GM18499 (cell line): ENCODE results near the gene ZNF576.
"Not testable (repeated sequence)": the region's sequence is repeated elsewhere in the genome, so short reads cannot be mapped to it uniquely, and the experiment has no call there.

Experiments used
- ATAC-seq: cut with Tn5 transposase; IDR thresholded peaks from one replicate; pipeline ENCODE4 v1.9.1; 2021; ENCODE audit warnings: moderate number of reproducible peaks; ENCODE audit not compliant: insufficient read depth, unreplicated experiment

The ZNF576 gene, protein sequence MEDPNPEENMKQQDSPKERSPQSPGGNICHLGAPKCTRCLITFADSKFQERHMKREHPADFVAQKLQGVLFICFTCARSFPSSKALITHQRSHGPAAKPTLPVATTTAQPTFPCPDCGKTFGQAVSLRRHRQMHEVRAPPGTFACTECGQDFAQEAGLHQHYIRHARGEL

DNA sequence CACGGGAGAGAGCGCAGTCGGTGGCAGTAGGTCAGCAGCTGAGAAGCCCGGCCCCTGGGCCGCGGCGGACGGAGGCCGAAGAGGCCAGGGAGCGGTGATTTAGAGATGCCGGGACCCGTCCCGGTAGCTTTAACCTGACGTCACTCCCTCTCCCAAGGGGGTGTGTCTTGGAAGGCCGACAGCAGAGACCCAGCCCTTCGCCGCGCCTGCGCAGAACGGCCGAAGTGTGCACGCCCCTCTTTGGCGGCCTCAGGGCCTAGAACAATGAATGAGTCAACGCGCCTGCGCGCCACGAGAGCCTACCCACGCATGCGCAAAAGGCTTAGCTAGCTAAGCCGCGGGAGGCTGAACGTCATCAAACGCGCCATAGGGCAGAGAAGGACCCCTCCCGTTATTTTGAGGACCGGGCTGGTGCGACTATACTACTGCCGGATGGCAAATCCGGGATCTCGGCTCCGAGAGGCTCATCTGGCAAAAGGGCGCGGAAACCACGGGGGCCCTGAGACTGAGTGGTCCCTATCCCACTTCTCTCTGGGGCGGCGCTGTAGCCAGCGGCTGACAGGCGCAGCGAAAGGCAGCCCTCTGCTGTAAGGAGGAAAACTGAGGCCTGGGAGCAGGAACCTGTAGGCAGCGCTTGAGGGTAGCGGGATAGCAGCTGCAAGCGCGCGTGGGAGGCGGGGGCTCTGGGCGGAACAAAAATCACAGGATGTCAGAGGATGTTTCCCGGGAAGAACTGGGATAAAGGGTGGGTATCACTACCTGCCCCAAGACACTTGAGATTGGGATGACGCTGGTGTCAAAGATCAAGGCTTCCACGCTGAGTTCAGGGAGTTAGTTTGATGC, at the start of gene ZNF576, which contains the start of gene IRGQ:
ZNF576 (plus strand) TSS at position 597 of the 843 bp plus-strand sequence. CDS start 514 bp downstream, outside the sequence.
IRGQ (minus strand) TSS at position 136 of the 843 bp plus-strand sequence. CDS start 796 bp downstream, outside the sequence.
- peak; percentile 81 for ATAC-seq

DNA sequence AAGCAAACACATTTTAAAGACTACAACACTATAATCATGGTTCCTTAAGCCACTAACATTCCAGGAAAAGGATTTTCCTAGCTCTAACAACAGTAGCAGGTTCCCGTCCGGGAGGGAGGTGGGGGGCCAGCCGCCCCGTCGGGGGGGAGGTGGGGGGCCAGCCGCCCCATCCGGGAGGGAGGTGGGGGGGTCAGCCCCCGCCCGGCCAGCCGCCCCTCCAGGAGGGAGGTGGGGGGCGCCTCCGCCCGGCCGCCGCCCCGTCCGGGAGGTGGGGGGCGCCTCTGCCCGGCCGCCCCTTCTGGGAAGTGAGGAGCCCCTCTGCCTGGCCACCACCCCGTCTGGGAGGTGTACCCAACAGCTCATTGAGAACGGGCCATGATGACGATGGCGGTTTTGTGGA, 48.5 kb upstream of the ZNF576 start:
- ATAC-seq: not testable (repeated sequence)

DNA sequence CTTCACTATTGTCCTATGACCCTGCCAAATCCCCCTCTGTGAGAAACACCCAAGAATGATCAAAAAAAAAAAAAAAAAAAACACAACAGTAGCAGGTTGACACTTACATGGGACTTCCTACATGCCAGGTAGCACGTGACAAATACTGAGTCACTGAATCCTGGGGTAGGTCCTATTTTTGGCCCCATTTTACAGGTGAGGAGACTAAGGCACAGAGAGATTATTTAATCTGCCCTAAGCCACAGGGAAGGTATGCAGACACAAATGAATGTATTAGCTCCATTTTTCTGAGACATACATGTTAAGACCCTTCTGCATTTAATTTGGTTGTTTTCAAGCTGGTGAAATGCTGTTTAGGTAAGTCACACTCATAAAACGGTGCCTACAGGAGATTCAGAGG, 47.7 kb upstream of the ZNF576 start:
- ATAC-seq: no peak

DNA sequence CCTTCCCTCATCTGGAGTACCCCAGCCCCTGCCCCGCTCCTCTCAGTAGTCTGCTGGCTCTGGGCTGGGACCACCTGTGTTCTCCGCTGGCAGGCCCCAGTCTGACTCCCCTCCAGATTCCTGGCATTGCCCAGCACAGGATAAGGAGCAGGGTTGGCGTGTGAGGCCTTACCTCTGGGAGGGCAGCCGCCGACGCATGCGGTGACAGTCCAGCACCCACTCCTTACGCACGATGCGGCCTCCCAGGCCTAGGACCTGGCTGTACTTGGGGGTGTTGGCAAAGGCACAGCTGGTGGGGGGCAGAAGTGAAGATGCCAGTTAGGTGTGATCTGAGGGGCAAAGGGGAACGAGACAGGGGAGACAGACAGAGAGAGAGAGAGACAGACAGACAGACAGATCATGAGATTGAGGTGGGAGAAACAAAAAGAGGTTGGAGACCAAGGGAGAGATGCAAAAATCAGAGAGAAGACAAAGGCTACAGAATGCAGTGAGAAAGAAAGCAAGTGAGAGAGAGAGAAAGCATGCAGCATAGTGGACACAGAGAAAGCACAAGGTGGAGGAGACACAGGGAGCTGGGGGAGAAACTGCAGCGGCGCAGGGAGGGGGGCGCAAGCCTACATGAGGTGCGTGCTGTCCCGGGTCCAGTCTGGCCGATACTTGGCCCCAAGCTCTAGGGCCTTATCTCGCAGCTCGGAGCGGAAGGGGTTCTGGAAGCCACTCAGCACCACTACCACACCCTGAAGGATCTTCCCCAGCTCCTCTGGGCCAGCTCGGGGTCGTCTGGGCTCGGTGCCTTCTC, 44.8 kb upstream of the ZNF576 start:
- no peak for ATAC-seq

DNA sequence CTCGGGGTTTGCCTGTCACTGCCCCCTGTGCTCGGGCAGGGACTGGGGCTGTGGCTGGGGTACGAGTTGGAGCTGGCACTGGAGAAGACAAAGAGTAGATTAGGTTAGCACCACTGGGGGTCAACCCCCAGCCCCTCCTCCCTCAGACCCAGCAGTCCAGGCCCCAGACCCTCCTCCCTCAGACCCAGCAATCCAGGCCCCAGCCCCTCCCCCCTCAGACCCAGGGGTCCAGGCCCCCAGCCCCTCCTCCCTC, 44.3 kb upstream of the ZNF576 start:
- ATAC-seq: no peak

DNA sequence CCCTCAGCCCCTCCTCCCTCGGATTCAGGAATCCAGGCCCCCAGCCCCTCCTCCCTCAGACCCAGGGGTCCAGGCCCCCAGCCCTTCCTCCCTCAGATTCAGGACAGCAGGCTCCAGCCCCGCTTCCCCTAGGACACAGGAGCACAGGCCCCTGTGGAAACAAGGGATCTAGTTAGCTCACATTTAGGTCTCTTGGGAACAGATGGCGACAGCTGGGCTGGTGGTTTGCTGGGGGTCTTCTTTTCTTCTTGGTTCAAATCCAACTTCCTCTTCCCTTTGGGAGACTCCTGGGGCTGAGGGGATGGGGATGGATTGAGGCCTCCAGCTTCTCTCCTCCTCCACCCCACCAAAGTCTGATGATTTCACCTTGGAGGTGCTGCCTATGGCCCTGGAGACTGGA, 43.8 kb upstream of the ZNF576 start:
- ATAC-seq: no peak

DNA sequence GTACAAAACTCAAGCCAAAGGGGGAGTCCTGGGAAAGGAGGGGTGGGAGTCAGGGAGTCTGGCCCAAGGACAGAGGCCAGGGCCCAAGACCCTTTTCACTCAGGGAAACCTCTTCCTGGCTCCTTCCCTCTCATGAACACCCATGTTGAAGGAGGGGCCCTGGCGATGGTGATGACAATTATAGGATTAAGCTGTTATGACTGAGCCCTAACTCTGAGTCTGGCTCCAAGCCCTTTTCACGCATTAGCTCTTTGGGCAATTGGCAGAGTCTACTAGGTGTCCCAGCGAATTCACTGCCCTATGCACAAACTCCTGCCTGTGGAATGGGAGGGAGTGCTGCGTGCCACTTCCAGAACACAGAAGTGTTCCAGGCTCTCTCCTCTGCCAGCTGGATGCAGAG, 42.7 kb upstream of the ZNF576 start:
- no peak for ATAC-seq

DNA sequence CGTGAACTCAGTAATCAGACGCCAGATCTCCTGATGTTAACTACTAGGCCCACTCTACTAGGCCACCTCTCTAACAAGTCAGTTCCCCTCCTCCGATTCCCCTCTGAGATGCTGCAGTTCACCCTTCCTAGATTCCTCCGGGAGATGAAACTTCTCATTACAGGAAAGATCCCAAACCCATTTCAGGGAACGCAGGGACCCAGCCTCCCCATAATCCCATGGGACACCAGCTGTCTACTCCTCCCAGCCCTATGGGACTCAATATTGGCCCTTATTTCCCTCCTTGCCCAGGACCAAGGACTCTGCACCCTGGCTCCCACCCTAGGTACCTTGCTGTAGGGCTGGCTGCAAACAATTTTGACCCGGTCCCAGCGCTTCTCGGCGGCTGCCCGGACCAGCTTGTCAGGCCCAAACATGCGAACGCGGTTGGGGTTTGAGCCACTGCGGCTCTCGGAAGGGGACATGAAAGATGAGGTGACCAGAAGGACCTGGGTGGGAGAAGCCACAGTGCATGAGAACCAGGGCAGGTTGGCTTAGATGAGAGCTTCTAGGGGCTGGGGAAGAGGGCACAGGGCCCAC, 42.0 kb upstream of the ZNF576 start:
- ATAC-seq: no peak

DNA sequence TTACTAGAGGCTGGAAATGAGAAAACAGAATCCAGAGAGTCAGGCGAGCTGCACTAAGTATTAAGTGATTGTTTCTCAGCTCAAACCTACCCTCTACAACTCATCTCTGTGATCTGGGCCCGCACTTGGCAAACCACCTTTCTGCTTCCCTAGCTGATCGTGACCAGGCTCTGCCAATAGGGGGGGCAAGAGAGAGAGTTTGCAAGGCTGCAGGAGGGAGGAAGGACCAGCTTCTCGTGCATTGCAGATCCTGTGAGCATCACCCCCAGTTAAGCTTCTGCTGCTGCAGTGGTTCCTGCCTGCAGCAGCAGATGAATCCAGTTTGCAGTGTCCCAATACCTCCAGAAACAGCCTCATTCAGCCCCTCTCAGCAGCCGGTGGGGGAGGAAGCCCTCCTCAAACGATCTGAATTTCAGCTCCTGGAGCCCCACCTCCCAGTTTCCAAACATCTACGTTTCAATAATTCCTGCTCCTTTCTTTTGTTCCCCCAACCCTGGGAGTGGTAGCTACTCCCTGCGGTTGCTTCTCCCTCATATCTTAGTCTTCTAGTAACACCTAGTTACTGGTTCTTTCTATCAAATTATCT, 41.1 kb upstream of the ZNF576 start:
- ATAC-seq: no peak

DNA sequence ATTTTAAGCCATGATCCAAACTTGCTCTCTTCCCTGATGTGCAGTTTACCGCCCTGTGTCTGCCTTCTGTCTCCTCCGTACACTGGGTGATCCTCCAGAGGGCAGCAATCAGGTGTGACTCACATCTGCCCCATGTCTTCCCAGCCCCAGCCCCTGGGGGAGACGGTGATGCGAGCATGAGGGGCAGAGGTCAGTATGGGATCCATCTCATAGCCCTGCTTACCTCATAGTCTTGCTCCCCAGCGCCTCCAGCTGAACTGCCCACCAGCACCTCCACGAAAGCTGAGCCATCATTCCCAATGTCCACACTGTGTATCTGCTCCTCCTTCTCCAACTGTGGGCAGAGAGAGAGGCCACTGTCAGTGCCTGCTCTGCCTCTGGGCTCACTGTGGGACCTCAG, 35.7 kb upstream of the ZNF576 start:
- no peak for ATAC-seq

DNA sequence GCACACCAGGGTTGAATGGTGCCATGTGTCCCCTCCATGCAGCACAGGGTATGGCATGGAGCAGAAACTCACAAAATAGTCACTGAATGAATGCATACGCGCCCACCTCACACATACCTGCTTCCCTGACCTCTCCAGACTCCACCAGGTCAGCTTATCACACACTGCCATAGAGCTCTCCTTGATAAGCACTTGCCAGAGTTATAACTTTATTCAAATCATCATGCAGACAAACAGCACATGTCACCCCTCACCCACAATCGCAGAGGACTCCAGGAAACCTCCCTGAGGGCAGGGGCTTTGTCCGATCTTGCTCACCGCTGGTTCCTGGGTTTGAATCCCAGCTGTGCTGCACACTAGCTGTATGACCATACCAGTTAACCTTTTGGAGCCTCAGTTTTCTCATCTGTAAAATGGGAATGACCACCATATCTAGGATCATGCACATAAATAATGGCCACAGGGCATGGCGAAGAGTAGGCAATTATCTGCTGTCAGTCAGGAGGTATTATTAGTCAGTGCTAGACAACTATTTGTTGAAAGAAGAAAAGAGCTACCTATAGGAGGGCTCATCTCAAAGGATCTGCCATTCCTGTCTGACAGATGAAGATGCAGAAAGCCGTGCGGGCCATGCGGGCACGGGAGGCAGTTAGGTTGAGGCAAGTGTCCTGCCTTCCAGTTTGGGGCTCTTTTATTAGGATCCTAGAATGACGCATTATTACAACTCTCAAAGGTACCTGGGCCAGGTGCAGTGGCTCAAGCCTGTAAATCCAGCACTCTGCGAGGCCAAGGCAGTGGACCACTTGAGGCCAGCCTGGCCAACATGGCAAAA, 35.0 kb upstream of the ZNF576 start:
- ATAC-seq: no peak

DNA sequence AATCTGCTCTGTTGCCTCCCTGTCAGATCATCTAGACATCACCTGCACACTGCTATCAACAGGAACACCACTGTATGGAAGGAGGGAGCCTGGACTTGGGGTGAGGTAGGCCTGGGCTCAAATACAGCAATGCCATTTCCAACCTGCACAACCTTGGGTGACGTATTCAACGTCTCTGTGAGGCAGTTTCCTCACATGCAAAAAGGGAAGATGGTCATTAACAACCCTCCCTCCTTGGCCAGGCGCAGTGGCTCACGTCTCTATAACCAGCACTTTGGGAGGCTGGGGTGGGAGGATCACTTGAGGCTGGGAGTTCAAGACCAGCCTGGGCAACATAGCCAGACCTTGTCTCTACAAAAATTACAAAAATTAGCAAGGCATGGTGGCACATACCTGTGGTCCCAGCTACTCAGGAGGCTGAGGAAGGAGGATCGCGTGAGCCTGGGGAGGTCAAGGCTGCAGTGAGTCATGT, 34.1 kb upstream of the ZNF576 start:
- no peak for ATAC-seq

DNA sequence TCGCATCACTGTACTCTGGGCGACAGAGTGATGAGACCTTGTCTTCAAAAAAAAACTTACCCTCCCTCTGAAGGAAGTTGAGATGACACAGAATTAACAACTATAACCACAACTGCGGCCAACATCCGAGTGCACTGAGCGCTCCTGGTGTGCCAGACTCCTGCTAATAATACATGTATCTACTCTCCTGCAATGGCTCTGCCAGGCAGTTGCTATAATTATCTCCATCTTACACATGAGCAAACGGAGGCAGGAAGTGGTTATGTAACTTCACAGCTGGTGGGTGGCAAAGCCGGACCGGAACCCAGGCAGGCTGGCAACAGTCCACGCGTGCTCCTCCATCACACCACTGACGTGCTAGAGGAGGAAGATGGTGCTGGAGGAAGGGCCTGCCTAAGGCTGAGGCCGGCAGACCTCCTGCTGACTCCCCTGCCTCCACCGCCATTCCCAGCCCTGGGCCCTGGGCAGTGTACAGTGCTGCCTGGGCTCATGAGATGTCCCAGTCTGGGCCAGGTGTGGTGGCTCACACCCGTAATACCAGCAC, 33.6 kb upstream of the ZNF576 start:
- ATAC-seq: no peak

DNA sequence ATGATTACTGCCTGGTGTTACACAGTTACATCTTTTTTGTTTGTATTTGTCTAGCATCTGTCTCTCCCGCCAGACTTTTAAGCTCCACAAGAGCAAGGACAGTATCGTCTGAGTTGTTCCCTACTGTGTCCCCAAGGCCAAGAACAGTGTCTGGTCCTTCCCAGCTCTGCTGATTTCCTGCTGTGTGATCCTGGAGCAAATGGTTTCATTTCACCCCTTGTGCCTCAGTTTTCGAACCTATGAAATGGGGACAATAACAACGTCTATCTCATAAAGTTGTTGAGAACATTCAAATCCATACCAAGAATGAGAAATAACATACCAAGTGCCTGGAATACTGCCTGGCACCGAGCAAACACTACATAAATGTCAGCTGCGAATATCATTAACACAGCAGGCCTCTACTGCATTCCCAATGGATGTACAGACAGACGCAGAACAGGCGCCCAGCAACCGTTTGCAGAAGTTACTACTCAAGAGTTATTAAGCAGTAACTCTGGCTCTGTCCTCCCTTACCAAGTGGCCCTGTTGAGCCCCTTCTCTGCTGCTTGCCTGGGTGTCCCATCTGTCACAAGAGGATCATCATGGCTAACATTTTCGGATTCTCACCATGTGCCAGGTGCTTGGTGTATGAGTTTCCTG, 32.5 kb upstream of the ZNF576 start:
- ATAC-seq: no peak

DNA sequence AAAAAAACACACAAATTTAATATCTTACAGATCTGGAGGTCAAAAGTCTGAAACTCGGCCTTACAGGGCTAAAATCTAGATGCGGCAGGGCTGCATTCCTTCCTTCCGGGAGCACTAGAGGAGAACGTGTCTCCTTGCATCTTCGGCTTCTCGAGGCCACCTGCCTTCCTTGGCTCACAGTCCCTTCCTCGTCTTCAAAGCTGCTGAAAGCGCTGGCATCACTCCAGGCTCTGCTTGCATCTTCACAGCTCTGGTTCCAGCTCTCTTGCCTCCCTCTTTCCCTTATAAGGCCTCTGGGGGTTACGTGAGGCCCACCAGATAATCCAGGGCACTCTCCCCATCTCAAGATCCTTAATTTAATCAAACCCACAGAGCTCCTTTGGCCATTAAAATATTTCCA, 31.6 kb upstream of the ZNF576 start:
- no peak for ATAC-seq

DNA sequence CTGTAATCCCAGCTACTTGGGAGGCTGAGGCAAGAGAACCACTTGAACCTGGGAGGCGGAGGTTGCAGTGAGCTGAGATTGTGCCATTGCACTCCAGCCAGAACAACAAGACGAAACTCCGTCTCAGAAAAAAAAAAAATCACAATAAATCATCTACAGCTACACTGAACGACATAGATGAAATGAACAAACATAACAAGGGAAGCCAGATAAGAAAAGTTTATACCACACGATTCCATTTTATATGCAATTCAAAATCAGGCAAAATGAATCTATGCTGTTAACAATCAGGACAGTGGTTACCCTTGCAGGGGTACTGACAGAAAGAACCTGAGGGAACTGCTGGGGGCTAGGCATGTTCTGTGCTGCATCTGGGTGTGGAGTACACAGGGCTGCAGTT, 26.7 kb upstream of the ZNF576 start:
- no peak for ATAC-seq

DNA sequence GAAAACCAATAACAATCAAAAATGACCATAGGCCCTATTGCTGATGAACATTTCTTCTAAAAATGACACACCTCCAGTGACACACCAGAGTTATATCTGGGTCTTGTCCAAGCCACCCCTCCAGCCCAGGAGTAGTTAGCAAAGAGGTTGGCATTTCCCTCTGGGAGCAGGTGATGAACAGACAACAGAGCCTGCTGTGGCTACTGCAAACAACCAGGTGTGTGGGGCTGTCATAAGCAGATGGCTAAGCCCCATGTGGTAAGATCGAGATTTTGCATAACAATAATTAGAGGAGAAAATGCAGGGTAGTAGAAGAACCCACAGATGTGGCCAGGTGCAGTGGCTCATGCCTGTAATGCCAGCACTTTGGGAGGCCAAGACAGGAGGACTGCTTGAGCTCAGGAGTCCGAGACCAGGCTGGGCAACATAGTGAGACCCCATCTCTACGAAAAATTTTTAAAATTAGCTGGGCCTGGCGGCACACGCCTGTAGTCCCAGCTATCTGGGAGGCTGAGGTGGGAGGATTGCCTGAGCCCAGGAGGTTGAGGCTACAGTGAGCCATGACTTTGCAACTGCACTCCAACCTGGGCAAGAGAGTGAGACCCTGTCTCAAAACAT, 26.1 kb upstream of the ZNF576 start:
- no peak for ATAC-seq

DNA sequence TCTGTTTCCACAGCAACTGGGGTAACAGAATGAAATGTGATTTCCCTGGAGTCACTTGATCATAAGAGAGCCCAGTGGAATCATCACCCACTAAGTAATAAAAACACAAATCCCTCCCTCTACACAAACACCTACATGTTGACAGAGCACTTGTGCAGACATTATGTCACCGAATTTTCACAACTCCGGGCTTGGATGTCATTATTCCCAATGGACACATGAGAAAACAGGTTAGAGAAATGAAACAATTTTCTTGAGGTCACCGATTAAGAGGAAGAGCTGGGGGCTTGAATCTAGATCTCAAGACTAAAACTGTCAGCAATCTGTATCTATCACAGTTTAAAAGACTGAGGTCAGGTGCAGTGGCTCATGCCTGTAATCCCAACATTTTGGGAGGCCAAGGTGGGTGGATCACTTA, 24.2 kb upstream of the ZNF576 start:
- no peak for ATAC-seq
